Sciatic nerve (tissue), 2 donors: ENCODE data around the gene TMEM184B. TPM values are rescaled to one million over a fixed set of nuclear protein-coding genes. Genes with fewer than 3 reads are reported as not detected.

Experiments used
- ATAC-seq: fragments of 200-7000 bp; cut with Tn5 transposase; one replicate; pipeline ENCODE4 v1.9.1; 2020; ENCODE audit warnings: mild to moderate bottlenecking, moderate library complexity
- DNase-seq: peaks from one replicate; pipeline ENCODE4 v3.0.0-alpha.2; 2020; ENCODE audit warnings: low spot score
- intact Hi-C: fragments of 100-400 bp; cut with DNase I; formaldehyde crosslinking; loops from one replicate; pipeline ENCODE4 v1.14.2; 2022
- total RNA-seq: library from RNA; stranded (reverse); fragmentation: NEBNext Ultra II Directional; extraction: Animal tissue kit (Norgen Biotek cat#: 25700); gene quantifications from one replicate; pipeline ENCODE4 v1.2.1, GENCODE V29; 2021
- donor health status: DM: no; HTN: no; CAD: no.
- donor health status: DM: no; HTN: no; CAD: no.

TMEM184B gene
- total RNA-seq, 1 donor from 2014 or later: 72.7 TPM

DNA sequence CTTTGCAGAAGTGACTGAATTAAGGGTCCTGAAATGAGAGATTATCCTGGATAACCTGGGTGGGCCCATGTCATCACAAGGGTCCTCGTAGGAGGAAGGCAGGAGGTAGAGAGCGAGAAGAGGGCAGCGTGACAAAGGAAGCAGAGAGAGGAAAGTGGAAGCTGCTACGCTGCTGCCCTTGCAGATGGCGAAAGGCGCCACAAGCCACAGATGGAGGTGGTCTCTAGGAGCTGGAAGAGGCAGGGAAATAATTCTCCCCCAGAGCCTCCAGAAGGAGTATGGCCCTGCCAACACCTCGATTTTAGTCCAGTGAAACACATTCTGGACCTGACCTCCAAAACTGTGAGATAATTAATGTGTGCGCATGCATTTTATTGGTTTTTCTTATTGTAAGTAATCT, 13.4 kb downstream of the TMEM184B start:
- no peak for ATAC-seq
- intact Hi-C loops: no loop called here

DNA sequence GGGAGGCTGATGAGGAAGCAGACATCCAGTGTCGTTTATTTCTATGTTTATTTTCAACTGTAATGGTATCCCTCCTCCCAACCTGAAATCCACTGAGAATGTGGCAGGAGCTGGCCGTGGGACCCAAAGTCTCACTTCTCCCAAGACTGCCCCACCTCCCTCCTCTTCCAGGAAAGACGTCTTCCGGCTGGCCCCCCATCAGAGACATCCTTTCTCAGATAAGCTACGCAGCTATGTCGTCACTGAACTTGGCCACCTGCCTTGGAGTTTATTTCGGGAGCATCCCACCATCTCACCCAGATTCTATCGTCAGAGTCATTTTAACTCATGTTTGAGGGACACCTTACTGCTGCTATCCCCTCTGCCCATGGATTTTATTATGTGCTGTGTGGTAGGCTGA, 13.9 kb downstream of the TMEM184B start:
- intact Hi-C loops: no loop called here
- ATAC-seq (peak; percentile 14), DNase-seq (peak; percentile 75)

More for the DNA sequence above, 13.4 kb downstream of the TMEM184B start:
- DNase-seq: no peak

DNA sequence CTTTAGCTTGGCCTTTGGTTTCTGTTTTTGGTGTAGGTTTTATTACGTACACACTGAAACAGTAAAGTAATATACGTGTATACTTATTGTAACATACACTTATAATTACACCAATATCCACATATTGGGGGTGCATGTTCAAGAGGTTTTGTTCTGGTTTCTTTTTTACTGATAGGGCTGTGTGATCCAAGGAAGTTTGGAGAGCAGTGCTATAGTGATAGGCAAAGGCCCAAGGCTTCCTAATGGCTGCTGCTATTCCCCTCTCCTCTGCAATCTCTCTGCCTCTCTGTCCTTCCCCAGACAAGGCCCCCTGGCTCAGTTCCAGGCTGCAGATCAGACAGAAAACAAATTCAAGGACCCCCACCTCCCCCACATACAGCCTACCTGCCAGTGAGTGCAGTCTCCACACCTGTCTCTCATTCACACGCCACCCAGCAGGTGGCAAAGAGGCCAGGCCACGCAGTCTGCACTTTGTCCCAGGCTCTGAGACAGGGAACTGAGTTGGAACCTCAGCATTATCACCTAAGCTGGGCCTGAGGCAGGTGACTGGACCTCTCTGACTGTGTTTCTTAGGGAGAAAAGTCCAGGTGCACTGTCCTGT, 15.1 kb downstream of the TMEM184B start:
- ATAC-seq (no peak), DNase-seq (no peak)
- intact Hi-C loops: no loop called here

DNA sequence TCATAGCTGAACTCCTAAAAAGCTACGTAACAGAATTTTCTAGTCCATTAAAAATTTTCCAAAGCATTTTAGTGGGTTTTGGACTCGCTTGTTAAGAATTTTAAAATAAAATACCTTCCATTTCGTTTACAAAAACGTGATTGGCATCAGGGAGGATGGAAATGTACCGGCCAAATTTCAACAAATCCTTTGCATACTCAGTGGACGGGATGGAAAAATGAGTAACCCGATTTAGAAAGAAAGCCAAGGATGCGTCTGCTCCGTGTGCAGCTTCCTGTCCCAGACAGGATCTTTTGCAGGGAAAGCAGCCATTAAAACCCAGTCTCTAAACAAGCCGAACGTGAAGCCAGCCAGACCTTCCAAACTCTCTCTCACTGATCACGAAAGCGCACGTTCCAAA, 15.6 kb downstream of the TMEM184B start:
- DNase-seq (no peak), ATAC-seq (peak; percentile 53)
- intact Hi-C loops: no loop called here

DNA sequence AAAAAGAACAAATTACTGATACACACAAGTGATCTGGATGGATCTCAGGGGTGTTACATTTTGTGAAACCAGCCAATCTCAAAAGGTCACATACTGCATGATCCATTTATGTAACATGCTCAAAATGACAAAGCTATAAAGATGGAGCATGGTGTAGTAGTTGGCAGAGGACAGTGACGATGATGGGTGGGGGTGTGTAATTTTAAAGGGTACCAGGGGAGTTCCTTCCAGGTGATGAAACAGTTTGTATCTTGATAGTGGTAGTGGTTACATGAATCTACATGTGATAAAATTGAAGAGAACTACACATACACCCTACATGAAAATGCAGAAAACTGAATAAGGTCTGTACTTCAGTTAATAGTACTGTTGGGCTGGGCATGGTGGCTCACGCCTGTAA, 17.1 kb downstream of the TMEM184B start:
- DNase-seq (no peak), ATAC-seq (no peak)
- intact Hi-C loops: no loop called here

DNA sequence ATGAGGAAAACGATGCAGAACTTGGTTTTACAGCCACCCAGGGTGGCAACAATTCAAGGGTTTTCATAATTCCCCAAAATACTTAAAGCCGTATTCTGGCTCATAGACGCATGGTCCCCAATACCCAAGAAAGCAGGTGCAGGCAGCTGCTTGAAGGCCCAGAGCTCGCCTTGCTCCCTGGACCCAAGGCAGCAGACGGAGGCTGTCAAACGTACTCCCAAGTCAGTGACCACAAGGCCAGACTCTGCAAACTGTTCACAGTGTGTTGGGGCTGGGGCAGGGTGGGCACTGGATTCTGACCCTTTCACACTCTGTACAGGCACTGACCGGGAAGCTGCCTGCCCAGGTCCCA, 21.5 kb downstream of the TMEM184B start:
- DNase-seq (no peak), ATAC-seq (no peak)
- intact Hi-C loops: no loop called here

DNA sequence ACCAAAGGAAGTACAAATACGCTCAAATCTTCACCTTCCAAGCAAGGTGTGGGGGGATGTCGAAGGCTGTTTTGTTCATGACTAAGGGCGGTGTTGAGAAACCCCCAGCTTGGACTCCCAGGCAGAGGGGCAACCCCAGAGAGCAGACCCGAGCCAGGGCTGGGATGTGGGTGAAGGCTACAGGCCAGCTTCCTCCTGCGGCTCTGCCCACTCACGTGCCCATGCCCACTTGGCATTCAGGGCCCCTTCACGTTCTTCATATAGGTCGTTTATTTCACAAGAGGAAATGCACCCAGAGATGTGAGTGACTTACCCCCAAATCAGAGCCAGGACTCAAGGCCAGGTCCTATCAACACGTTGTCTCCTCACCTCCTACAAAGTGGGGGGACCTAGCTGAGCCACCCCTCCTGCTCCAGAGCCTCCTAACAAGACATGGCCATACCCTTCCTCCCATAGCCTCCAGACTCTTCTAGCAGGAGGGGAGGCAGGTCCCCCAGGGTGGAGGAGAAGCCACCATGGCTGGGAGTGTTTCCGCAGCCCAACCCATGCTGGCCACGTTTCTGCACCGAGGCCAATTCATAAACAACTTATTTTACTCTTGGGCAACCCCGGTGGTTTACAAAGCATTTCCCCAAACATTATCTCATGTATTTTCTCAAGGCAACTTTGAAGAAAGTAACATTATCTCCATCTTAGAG, 22.0 kb downstream of the TMEM184B start:
- intact Hi-C loops: no loop called here
- ATAC-seq (no peak), DNase-seq (no peak)

DNA sequence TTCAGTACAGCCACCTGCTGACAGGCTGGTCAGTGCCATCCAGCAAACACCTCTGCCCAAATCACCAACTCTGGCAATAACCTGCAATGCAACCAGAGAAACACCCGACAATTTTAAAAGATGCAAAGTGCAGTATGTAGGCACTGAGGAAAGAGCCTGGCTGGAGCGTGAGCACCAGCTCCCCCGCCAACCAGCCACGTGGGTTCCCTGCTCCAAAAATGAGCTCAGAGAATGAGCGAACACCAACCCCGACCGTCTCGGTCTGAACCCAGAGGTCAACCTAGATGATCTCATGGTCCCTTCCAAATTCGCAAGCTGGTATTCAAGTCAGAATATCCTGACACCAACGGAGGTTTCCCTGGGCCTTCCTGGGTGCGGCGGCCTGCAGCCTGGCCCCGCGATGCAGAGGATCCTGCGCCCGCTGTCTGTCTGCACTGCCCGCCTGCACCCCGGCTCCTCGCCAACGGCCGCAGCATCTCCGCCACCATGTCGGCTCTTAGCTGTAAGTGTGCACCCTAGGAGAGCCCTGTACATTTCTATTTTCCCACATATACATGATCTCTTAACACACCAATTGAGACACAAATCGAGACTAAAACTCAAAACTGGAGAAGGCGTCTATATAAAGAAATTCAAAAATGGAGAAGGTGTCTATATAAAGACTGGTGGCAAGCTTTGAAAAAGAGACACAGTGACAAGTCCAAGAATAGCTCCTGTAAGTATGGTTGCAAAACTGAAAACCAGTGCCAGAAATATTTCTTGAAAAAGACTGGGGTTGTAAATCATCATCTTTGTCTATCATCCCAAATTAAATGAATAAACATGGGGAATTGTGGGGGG, 22.8 kb downstream of the TMEM184B start:
- ATAC-seq: no peak
- intact Hi-C loops: loop anchor here (10.0 kb wide), 1 partner anchor 65 kb away; the partner anchor contains the start of gene CSNK1E
- no peak for DNase-seq

DNA sequence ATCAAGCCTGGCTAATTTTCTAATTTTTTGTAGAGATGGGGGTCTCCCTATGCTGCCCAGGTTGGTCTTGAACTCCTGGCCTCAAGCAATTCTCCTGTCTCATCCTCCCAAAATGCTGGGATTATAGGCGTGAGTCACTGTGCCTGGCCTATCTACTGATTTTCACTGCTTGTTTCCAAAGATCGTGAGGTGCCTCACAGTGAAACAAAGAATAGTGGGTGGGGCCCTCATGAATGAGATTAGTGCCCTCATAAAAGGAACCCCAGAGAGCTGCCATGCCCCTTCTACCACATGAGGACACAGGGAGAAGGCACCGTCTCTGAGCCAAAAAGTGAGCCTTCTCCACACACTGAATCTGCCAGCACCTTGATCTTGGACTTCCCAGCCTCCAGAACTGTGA, 23.5 kb downstream of the TMEM184B start:
- intact Hi-C loops: loop anchor here (10.0 kb wide), 1 partner anchor 66 kb away; the partner anchor contains the start of gene CSNK1E
- DNase-seq: no peak
- no peak for ATAC-seq

DNA sequence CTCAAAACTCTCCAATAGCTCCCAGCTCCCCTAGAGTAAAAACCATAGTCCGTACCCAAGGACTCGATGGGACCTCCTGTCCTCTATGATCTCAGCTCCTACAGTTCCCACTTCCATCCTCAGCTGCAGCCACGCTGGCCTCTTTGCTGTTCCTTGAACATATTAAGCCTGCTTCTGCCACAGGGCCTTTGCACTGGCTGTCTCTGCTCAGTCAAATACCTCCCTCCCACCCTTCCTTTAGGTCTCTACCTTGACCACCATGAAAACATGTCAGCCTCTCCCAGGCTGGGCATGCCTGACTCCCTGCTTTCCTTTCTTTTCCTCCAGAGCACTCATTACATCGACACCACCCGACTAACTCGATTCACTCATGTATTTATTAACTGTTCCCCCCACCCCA, 24.5 kb downstream of the TMEM184B start:
- no peak for DNase-seq
- intact Hi-C loops: loop anchor here (10.0 kb wide), 1 partner anchor 67 kb away; the partner anchor contains the start of gene CSNK1E
- no peak for ATAC-seq

DNA sequence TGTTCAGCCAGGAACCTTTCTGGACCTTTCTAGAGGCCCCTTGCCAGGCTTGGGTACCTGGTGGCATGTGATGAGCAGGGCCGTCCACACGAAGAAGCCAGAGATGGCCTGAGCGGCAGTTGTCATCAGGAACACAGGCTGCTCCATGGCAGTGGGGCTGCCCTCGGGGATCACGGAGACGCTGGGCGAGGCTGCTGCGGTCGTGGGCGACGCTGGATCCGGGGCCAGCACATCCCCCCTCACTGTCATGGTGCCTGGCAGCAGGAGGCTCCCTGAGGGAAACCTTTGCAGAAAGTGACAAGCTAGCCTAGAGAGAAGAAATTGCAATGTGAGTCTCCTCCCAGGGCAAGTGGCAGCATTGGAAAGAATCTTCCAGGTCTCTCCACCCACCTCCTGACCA, 25.1 kb downstream of the TMEM184B start:
- ATAC-seq (no peak), DNase-seq (no peak)
- intact Hi-C loops: loop anchor here (10.0 kb wide), 1 partner anchor 67 kb away; the partner anchor contains the start of gene CSNK1E

DNA sequence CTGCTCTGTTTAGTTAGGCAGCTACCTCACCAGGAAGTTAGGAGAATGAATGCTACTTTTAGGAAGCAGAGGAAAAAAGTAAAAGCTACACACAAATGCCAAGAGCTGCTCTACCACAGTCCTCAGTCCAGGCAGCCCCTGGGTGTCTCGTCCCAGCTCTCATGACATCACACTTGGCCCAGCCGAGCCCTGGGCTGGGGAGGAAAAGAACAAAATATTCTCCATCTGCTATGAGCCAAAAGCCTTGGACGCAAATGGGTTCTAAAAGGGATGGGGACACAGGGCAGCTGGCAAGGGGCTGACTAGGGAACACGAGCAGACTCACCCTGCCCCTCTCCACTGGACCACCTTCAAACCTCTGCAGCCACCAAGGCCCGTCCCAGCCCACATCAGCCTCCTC, 26.1 kb downstream of the TMEM184B start:
- DNase-seq (no peak), ATAC-seq (peak; percentile 78)
- intact Hi-C loops: loop anchor here (10.0 kb wide), 1 partner anchor 68 kb away; the partner anchor contains the start of gene CSNK1E

DNA sequence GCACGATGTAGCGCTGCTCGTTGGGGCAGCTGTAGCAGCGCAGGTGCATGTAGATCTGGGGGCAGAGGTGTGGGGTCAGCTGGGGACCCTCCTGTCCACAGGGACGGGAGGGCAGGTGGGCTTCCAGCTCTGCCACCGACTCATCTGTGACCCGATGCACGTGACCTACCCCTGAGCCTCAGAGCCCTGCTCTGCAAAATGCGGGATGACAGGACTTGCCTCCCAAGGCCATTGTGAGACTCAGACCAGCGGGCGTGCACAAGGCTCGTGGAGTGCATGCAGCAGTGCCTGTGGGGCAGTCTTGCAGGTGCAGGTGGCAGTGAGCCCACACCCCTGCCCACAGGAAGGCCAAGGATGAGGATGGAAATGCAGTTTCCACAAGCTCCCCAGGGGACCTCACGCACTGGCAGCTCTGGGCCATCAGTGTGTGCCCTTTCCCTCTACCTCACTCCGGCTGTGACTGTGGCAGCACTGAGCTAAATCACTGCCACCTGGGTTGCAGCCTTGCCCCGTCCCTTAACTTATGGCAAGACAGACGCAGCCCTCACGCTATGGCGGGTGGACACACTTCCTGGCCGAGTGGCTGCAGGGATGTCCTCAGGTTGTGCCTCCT, 26.7 kb downstream of the TMEM184B start:
- DNase-seq (no peak), ATAC-seq (no peak)
- intact Hi-C loops: loop anchor here (10.0 kb wide), 1 partner anchor 69 kb away; the partner anchor contains the start of gene CSNK1E

DNA sequence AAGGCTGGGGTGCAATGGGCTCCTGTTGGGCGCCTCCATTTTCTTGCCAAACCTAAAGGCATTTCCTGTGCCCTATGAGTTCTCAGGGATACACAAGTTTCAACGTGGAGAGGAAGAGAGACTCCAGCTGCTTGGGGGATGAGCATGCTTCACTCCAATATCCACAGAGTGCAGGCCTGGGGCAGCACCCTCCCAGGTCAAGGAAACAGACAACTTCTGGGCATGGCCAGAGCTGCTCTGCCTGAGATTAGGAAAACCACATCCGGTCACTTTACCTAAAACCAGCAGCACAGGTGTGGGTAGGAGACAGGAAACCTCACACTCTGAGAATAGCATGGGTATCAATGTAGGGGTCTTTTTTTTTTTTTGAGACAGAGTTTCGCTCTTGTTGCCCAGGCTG, 28.7 kb downstream of the TMEM184B start:
- ATAC-seq (no peak), DNase-seq (no peak)
- intact Hi-C loops: loop anchor here (10.0 kb wide), 1 partner anchor 71 kb away; the partner anchor contains the start of gene CSNK1E

DNA sequence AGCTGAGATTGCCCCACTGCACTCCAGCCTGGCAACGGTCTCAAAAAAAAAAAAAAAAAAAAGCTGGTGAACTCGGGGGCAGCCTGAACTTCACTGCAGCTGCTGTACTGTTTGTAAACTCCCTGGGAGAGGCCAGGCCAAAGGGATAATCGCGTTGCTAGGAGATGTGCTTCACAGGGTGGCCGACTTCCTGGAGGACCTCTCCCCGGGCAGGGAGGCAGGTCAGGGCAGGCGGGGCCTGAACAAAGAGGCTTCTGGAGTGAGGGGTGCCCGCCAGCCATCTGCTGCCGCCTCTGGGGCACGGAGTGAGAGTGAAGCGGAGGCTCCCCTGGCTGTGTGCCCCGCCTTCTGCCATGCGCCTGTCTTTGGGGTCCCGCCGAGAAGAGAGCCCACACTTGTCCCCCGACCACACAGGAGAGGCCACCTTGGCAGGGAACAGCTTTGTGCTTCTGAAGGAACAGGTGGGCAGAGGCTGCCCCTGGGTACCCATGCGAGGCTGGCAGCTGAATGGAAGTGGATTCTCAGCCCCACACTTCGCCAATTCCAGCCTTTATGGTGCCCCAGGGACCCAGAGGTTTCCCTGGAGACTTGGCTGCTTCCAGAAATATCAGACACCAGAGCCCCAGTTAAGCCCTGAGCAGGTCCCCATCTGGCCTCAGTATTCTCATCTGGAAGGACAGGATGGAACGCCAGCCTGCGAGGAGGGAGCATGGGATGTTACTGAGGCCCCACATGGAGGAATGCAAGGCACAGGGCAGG, 29.6 kb downstream of the TMEM184B start:
- DNase-seq: no peak
- intact Hi-C loops: loop anchor here (10.0 kb wide), 1 partner anchor 72 kb away; the partner anchor contains the start of gene CSNK1E

DNA sequence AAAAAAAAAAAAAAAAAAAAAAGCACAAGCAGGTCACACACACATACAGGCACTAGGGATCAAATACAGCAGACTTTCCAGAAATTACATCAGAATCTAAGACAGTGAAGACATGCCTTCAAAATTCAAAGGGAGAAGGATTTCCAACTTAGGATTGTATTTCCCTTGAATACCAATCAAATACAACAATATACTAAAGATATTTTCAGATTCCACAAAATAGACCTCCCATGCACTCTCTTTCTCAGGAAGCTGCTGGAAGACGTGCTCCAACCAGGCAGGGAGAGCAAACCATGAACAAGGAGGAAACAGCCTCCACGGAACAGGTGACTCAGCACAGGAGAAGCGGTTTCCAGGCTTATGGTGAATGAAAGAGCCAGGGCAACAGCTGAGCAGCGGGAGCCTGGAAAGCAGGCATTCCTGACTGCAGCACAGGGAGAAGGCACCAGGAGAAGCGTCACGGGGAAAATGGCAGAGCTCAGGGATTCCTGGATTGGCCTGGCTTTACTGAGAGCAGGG, 32.0 kb downstream of the TMEM184B start:
- ATAC-seq (no peak), DNase-seq (no peak)
- intact Hi-C loops: loop anchor here (10.0 kb wide), 1 partner anchor 74 kb away; the partner anchor contains the start of gene CSNK1E

More for the DNA sequence above, 29.6 kb downstream of the TMEM184B start:
- peak; percentile 79 for ATAC-seq

DNA sequence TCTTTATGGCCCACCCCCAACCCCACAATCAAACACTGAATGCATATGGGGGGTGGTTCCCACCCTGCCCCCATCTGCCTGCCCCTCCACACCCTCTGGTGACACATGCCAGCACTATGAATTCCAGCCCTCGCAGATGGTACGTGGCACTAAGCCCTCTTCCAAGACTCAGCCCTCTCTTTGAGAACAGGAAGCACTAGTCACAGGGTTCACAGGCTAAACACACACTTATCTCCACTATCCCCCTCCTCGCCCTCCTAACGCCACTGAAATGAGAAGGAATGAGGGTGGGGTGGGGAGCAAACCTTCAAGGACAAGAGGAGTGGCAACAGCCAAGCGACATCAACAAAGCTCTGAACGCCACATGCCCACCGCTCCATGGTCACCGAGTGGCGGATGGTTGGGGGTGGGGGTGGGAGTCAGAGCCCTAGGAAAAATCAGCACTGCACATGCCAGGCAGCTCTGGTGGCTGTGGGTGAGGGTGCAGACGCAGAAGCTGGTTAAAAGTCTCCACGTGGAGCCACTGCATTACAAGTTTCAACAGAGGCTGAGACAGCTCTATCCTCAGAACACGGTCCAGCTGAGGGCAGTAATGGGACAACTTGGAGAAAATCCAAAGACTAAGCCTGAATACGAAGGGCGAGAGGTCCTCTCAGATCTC, 33.6 kb downstream of the TMEM184B start:
- no peak for DNase-seq
- intact Hi-C loops: no loop called here
- peak; percentile 59 for ATAC-seq
